HepG2 (cell line): Measurements from ENCODE around the gene CACNA1I. TPM values are rescaled to one million over a fixed set of nuclear protein-coding genes. Genes with fewer than 3 reads are reported as not detected.

ENCODE experiments used
- ATAC-seq: fragments of 200-7000 bp; cut with Tn5 transposase; 3 replicates; pipeline ENCODE4 v1.9.1; 2020; ENCODE audit warnings: mild to moderate bottlenecking, moderate library complexity
- BruUV-seq: library from RNA; stranded (reverse); fragments of 400-500 nt; replicated peaks from 2 replicates; lab custom pipeline; 2021; lab: Mats Ljungman, UMichigan
- CTCF ChIA-PET: fragments of 300-600 bp; formaldehyde crosslinking; extraction: SDS; loops from one replicate; lab custom pipeline; 2021; ENCODE audit warnings: low total read pairs, inconsistent platforms, low intra/inter-chr PET ratio; lab: Yijun Ruan, JAX
- POLR2A ChIA-PET: fragments of 350-600 bp; sonication (Branson Sonifier 250); formaldehyde crosslinking; loops from one replicate; lab custom pipeline; 2020; ENCODE audit warnings: antibody characterized with exemption, inconsistent platforms; lab: Yijun Ruan, JAX
- DNase-seq: peaks from one replicate; pipeline ENCODE4 v3.0.0-alpha.2; 2015; ENCODE audit warnings: low spot score
- FAIRE-seq: peaks from 3 replicates; lab custom pipeline; 2011; peaks lifted over from hg19 to GRCh38; lab: Jason Lieb, UNC
- H2AFZ ChIP-seq: one replicate; pipeline ENCODE4 v1.6.1; 2011; ENCODE audit warnings: low read length, inconsistent platforms
- H3K27ac ChIP-seq: fragments of 300-600 bp; 3 replicates; pipeline ENCODE4 v1.8.0; 2011; ENCODE audit warnings: mixed run types, mild to moderate bottlenecking, mixed read lengths, low read length, inconsistent platforms; ENCODE audit not compliant: insufficient read depth; ENCODE audit errors: extremely low read length
- H3K27me3 ChIP-seq, 2 experiments: fragments of 200-600 bp in 1 of 2; 2 replicates in 1 of 2; 3 replicates in 1 of 2; pipeline versions ENCODE4 v1.6.0 to v1.8.0; 2011; ENCODE audit warnings: low read length in 2 of 2, mild to moderate bottlenecking in 2 of 2, moderate library complexity in 2 of 2, inconsistent platforms in 1 of 2; ENCODE audit not compliant: insufficient read depth in 2 of 2, control insufficient read depth in 1 of 2
- H3K36me3 ChIP-seq, 2 experiments: fragments of 200-600 bp in 1 of 2; replicated peaks in 1 of 2; 2 replicates in 1 of 2; 3 replicates in 1 of 2; pipeline versions ENCODE4 v1.5.1 to v1.8.0; 2011; ENCODE audit warnings: low read length in 2 of 2, inconsistent platforms in 1 of 2; ENCODE audit not compliant: insufficient read depth in 2 of 2, control insufficient read depth in 1 of 2
- H3K4me1 ChIP-seq: 2 replicates; pipeline ENCODE4 v1.5.1; 2012; ENCODE audit warnings: low read length, inconsistent platforms; ENCODE audit not compliant: insufficient read depth
- H3K4me2 ChIP-seq: 2 replicates; pipeline ENCODE4 v1.6.0; 2011; ENCODE audit warnings: low read depth, low read length, inconsistent platforms
- H3K4me3 ChIP-seq, 3 experiments: fragments of 200-600 bp in 1 of 3; sonication (generic), shearing (Covaris generic) in 1 of 3; replicated peaks in 1 of 3; 2 replicates each; pipeline ENCODE4 v1.5.1; 2011 to 2016; ENCODE audit warnings: low read length in 3 of 3, inconsistent platforms in 2 of 3, low read depth in 2 of 3, mild to moderate bottlenecking in 2 of 3, control low read depth in 1 of 3, mixed read lengths in 1 of 3; ENCODE audit not compliant: insufficient read depth in 1 of 3
- H3K79me2 ChIP-seq: one replicate; pipeline ENCODE4 v1.6.1; 2011; ENCODE audit warnings: low read length, inconsistent platforms; ENCODE audit not compliant: insufficient read depth
- H3K9ac ChIP-seq: 2 replicates; pipeline ENCODE4 v1.6.0; 2011; ENCODE audit warnings: mild to moderate bottlenecking, low read depth, low read length, inconsistent platforms; ENCODE audit not compliant: insufficient read depth
- H3K9me3 ChIP-seq: 2 replicates; pipeline ENCODE4 v1.5.1; 2012; ENCODE audit warnings: mild to moderate bottlenecking, low read length
- H4K20me1 ChIP-seq: 2 replicates; pipeline ENCODE4 v1.6.0; 2011; ENCODE audit warnings: inconsistent platforms, mild to moderate bottlenecking, low read length, moderate library complexity; ENCODE audit not compliant: insufficient read depth
- CBX2 ChIP-seq, 2 experiments: fragments of 200-600 bp in 1 of 2; sonication (generic); formaldehyde crosslinking in 1 of 2; IDR thresholded peaks; 2 replicates each; pipeline versions ENCODE4 v1.7.0 to v1.8.1; 2018 to 2022; ENCODE audit warnings: low read depth in 2 of 2, low read length in 1 of 2, mild to moderate bottlenecking in 1 of 2, missing genetic modification reagents in 1 of 2
- CTCF ChIP-seq: sonication (generic); formaldehyde crosslinking; IDR thresholded peaks from 2 replicates; pipeline ENCODE4 v1.5.0; 2020; ENCODE audit warnings: mild to moderate bottlenecking, missing genetic modification reagents, moderate library complexity
- RFX1 ChIP-seq: fragments of 450-650 bp; IDR thresholded peaks from 2 replicates; pipeline ENCODE4 v1.6.1; 2017
- ZSCAN29 ChIP-seq: sonication (generic); formaldehyde crosslinking; conservative IDR thresholded peaks from 2 replicates; pipeline ENCODE4 v1.4.0; 2020; ENCODE audit warnings: mild to moderate bottlenecking, missing genetic modification reagents
- WGBS: methylation state at CpG from one replicate; pipeline ENCODE4 v1.1.6; 2017; ENCODE audit warnings: low lambda C conversion rate; 5-methylcytosine and 5-hydroxymethylcytosine counted together
- in situ Hi-C: cut with HindIII; loops from 2 replicates; pipeline ENCODE4 v1.10.0; 2017; ENCODE audit warnings: low pct_unique_long_range_greater_than_20kb; ENCODE audit not compliant: extremely low pct_ligation_motif_present
- intact Hi-C: fragments of 100-400 bp; cut with micrococcal nuclease; formaldehyde crosslinking; loops from one replicate; pipeline ENCODE4 v1.10.0; 2022; ENCODE audit not compliant: unreplicated experiment
- polyA plus RNA-seq, 8 experiments: library from polyadenylated mRNA; depleted of rRNA in 3 of 8; stranded (reverse) in 7 of 8; unstranded in 1 of 8; fragments of >200 nt; fragmentation: Illumina TruSeq in 4 of 8; extraction: Trizol in 4 of 8; gene quantifications; 2 replicates each; pipeline versions ENCODE4 v1.2.1 to v1.2.3, GENCODE V29; 2011 to 2016; ENCODE audit warnings: low read depth in 4 of 8, missing spikeins in 1 of 8, mixed read lengths in 1 of 8; ENCODE audit not compliant: insufficient read depth in 1 of 8
- total RNA-seq, 5 experiments: library from RNA; depleted of rRNA; stranded (reverse); fragments of >200 nt; fragmentation: Illumina TruSeq; extraction: Trizol; gene quantifications; 2 replicates each; pipeline ENCODE4 v1.2.3, GENCODE V29; 2016; ENCODE audit warnings: low read depth in 1 of 5

Gene CACNA1I
- total and polyA plus RNA-seq, 2 of the 13 experiments (the other 11 are each of a cell fraction or from before 2014, with no cell fraction given): not detected

- ATAC-seq (no peak), DNase-seq (no peak), FAIRE-seq (no peak)
- Histone ChIP-seq H3K36me3 (no peaks in the 10 kb centered on the region), H3K27ac (no peak overlapping the region), H2AFZ (no peak overlapping the region), H3K9ac (no peak overlapping the region), H3K4me1 (peaks cover 23% of the 10 kb centered on the region), H3K9me3 (no peaks in the 10 kb centered on the region), H3K4me2 (no peak overlapping the region), H3K27me3 (peaks cover 2 to 18% of the 10 kb centered on the region in 2 experiments; a peak in 3 of 5 replicates), H4K20me1 (no peaks in the 10 kb centered on the region), H3K79me2 (no peaks in the 10 kb centered on the region), H3K4me3 (no peak overlapping the region)
- no CpG with 5 or more reads among the region's 2 CpGs for WGBS
- ChIA-PET CTCF (no interaction called here), POLR2A (no interaction called here)
- no TSS peak for BruUV-seq
- intact Hi-C loops: no loop called here
- in situ Hi-C loops: loop anchor here (5.0 kb wide), 2 partner anchors 269 to 489 kb away; no protein-coding TSS in a partner anchor
- no peak for TF ChIP-seq ZSCAN29
- peak; percentile 39; the same call in 1 of the 2 replicates for TF ChIP-seq RFX1
Measured at GRCh38 chr22:39537975-39538374, 32.6 kb upstream of the CACNA1I start.

- H3K4me3 ChIP-seq: no peak overlapping the region
- 18% methylated on average over 10 of the region's 11 CpGs for WGBS
- FAIRE-seq: no peak
- in situ Hi-C loops: no loop called here
- no peak overlapping the region for H3K9ac ChIP-seq
- H3K27me3 ChIP-seq: peaks cover 2 to 8% of the 10 kb centered on the region in 2 experiments; a peak in 2 of 5 replicates
- H3K36me3 ChIP-seq: no peaks in the 10 kb centered on the region
- ChIA-PET CTCF (no interaction called here), POLR2A (no interaction called here)
- no peak for ATAC-seq
- no peak overlapping the region for H3K27ac ChIP-seq
- no peaks in the 10 kb centered on the region for H3K4me1 ChIP-seq
- no peak overlapping the region for H3K4me2 ChIP-seq
- 0 out of 2 replicates have a peak, but pooled peaks cover 13% of the 10 kb centered on the region for H4K20me1 ChIP-seq
- DNase-seq: no peak
- H3K9me3 ChIP-seq: no peaks in the 10 kb centered on the region
- BruUV-seq: no TSS peak
- TF ChIP-seq CTCF (CRISPR knock-in tag) (peak; percentile 43), CBX2 (IDR thresholded peaks at IDR 0.05; ENCODE audit: low read depth, low read length) (no peak), CBX2 (CRISPR knock-in tag; IDR thresholded peaks at IDR 0.05; ENCODE audit: low read depth) (no peak)
- H3K79me2 ChIP-seq: no peaks in the 10 kb centered on the region
- H2AFZ ChIP-seq: no peak overlapping the region
- intact Hi-C loops: no loop called here
Measured at GRCh38 chr22:39543095-39543494, 27.5 kb upstream of the CACNA1I start.
